Upper lobe of left lung (tissue), 4 donors: ENCODE measurements around the gene SOX13.

Experiments
- CTCF ChIP-seq, 6 experiments: fragments of 450-650 bp in 4 of 6; fragments of 200-600 bp in 2 of 6; sonication (generic) in 2 of 6; IDR thresholded peaks; one replicate each; pipeline ENCODE4 v1.5.1; 2016 to 2019; ENCODE audit warnings: antibody characterized with exemption in 6 of 6
- POLR2A ChIP-seq, 4 donors: fragments of 450-650 bp; IDR thresholded peaks; one replicate each; pipeline ENCODE4 v1.5.1; 2016 to 2017; ENCODE audit warnings: antibody characterized with exemption in 4 of 4, mild to moderate bottlenecking in 2 of 4

- TF ChIP-seq CTCF (IDR thresholded peaks at IDR 0.05) = no peak
- TF ChIP-seq POLR2A (IDR thresholded peaks at IDR 0.05) = no peak
Measured at GRCh38 chr1:204043680-204044079, 29.2 kb upstream of the SOX13 start.
